K562 (cell line): ENCODE results near the gene ZDHHC14. TPM values are rescaled to one million over a fixed set of nuclear protein-coding genes. Genes with fewer than 3 reads are reported as not detected.

Experiments
- ATAC-seq: fragments of 200-7000 bp; cut with Tn5 transposase; 3 replicates; pipeline ENCODE4 v1.9.1; 2020; ENCODE audit warnings: moderate library complexity
- BruUV-seq: library from RNA; stranded (reverse); fragments of 400-500 nt; replicated peaks from 2 replicates; lab custom pipeline; 2021; lab: Mats Ljungman, UMichigan
- CTCF ChIA-PET: fragments of 300-600 bp; formaldehyde crosslinking; extraction: SDS; loops from one replicate; lab custom pipeline; 2021; ENCODE audit warnings: low intra/inter-chr PET ratio; lab: Yijun Ruan, JAX
- POLR2A ChIA-PET: fragments of 300-600, 350-650 bp; sonication (Branson Sonifier 250); formaldehyde crosslinking; extraction: SDS; loops from one replicate; lab custom pipeline; 2021; ENCODE audit warnings: antibody characterized with exemption, inconsistent platforms; lab: Yijun Ruan, JAX
- DNase-seq, 4 experiments: peaks; one replicate each; pipeline versions ENCODE4 v3.0.0 to v3.0.0-alpha.2; 2011 to 2018; ENCODE audit warnings: low spot score in 3 of 4, mixed read lengths in 3 of 4; ENCODE audit errors: extremely low read depth in 1 of 4
- FAIRE-seq: peaks from 2 replicates; lab custom pipeline; 2011; peaks lifted over from hg19 to GRCh38; lab: Jason Lieb, UNC
- H2AFZ ChIP-seq: 2 replicates; pipeline ENCODE4 v1.6.0; 2011; ENCODE audit warnings: low read depth, low read length, control low read depth, inconsistent platforms
- H3K27ac ChIP-seq: fragments of 200-600 bp; 3 replicates; pipeline ENCODE4 v1.8.0; 2011; ENCODE audit warnings: low read depth, mild to moderate bottlenecking, control low read depth, inconsistent platforms, low read length, moderate library complexity, mixed read lengths; ENCODE audit errors: extremely low read depth
- H3K27me3 ChIP-seq, 2 experiments: fragments of 300-600 bp in 1 of 2; 2 replicates in 1 of 2; 3 replicates in 1 of 2; pipeline versions ENCODE4 v1.6.0 to v1.8.0; 2011; ENCODE audit warnings: inconsistent platforms in 2 of 2, low read length in 2 of 2, mild to moderate bottlenecking in 1 of 2, mixed read lengths in 1 of 2, moderate library complexity in 1 of 2; ENCODE audit not compliant: control insufficient read depth in 2 of 2, insufficient read depth in 2 of 2
- H3K36me3 ChIP-seq: fragments of 300-600 bp; 3 replicates; pipeline ENCODE4 v1.8.0; 2011; ENCODE audit warnings: mild to moderate bottlenecking, low read length, inconsistent platforms; ENCODE audit not compliant: control insufficient read depth, insufficient read depth
- H3K4me1 ChIP-seq, 2 experiments: fragments of 200-600 bp in 1 of 2; replicated peaks in 1 of 2; 2 replicates in 1 of 2; 3 replicates in 1 of 2; pipeline versions ENCODE4 v1.5.1 to v1.8.0; 2011; ENCODE audit warnings: inconsistent platforms in 2 of 2, low read length in 2 of 2, mild to moderate bottlenecking in 1 of 2, mixed read lengths in 1 of 2, moderate library complexity in 1 of 2; ENCODE audit not compliant: control insufficient read depth in 2 of 2, insufficient read depth in 2 of 2
- H3K4me2 ChIP-seq: 2 replicates; pipeline ENCODE4 v1.6.1; 2011; ENCODE audit warnings: low read length, control low read depth, inconsistent platforms, mixed read lengths; ENCODE audit not compliant: insufficient read depth
- H3K4me3 ChIP-seq: fragments of 200-600 bp; sonication (generic), shearing (Covaris generic); 2 replicates; pipeline ENCODE4 v1.5.1; 2016; ENCODE audit warnings: control low read depth, inconsistent platforms
- H3K79me2 ChIP-seq: fragments of 200-600 bp; 3 replicates; pipeline ENCODE4 v1.8.0; 2011; ENCODE audit warnings: low read length, inconsistent platforms; ENCODE audit not compliant: control insufficient read depth, insufficient read depth
- H3K9ac ChIP-seq, 2 experiments: 2 replicates each; pipeline versions ENCODE4 v1.6.0 to v1.6.1; 2011; ENCODE audit warnings: low read depth in 2 of 2, low read length in 2 of 2, control low read depth in 1 of 2, inconsistent platforms in 1 of 2, mild to moderate bottlenecking in 1 of 2, mixed read lengths in 1 of 2; ENCODE audit not compliant: insufficient read depth in 1 of 2
- H3K9me1 ChIP-seq: one replicate; pipeline ENCODE4 v1.6.0; 2011; ENCODE audit warnings: inconsistent platforms, mild to moderate bottlenecking, low read length, moderate library complexity; ENCODE audit not compliant: control insufficient read depth, insufficient read depth
- H3K9me3 ChIP-seq: replicated peaks from 2 replicates; pipeline ENCODE4 v1.5.1; 2011; ENCODE audit warnings: low read depth, low read length, inconsistent platforms; ENCODE audit not compliant: control insufficient read depth, insufficient read depth
- H4K20me1 ChIP-seq: replicated peaks from 2 replicates; pipeline ENCODE4 v1.6.1; 2011; ENCODE audit warnings: low read length, inconsistent platforms, mixed read lengths; ENCODE audit not compliant: control insufficient read depth, insufficient read depth
- CBFB ChIP-seq: sonication (generic); formaldehyde crosslinking; IDR thresholded peaks from 2 replicates; pipeline ENCODE4 v1.4.0; 2020; ENCODE audit warnings: mild to moderate bottlenecking, missing genetic modification reagents
- GABPA ChIP-seq: fragments of 200-800 bp; sonication (Bioruptor generic); conservative IDR thresholded peaks from 2 replicates; pipeline ENCODE4 v1.6.1; 2016; ENCODE audit warnings: low read depth, missing genetic modification characterization, missing compliant biosample characterization
- KDM1A ChIP-seq, 2 experiments: fragments of 450-650 bp; IDR thresholded peaks; 2 replicates each; pipeline ENCODE4 v1.6.1; 2016; ENCODE audit warnings: mild to moderate bottlenecking in 2 of 2
- MEIS2 ChIP-seq: fragments of 450-650 bp; IDR thresholded peaks from 2 replicates; pipeline ENCODE4 v1.6.1; 2014; ENCODE audit warnings: mild to moderate bottlenecking; ENCODE audit not compliant: partially characterized antibody
- MLLT1 ChIP-seq, 2 experiments: fragments of 450-650 bp; IDR thresholded peaks; 2 replicates each; pipeline ENCODE4 v1.6.1; 2016
- POLR3A ChIP-seq: IDR thresholded peaks from 2 replicates; pipeline ENCODE4 v1.6.1; 2011; ENCODE audit warnings: borderline replicate concordance, mild to moderate bottlenecking, moderate library complexity; ENCODE audit not compliant: insufficient read length, insufficient read depth; ENCODE audit errors: extremely low read depth
- SIN3A ChIP-seq, 2 experiments: fragments of 150-350 bp in 1 of 2; IDR thresholded peaks; 2 replicates each; pipeline ENCODE4 v1.6.1; 2011 to 2016; ENCODE audit warnings: borderline replicate concordance in 2 of 2, low read depth in 2 of 2, low read length in 2 of 2, mild to moderate bottlenecking in 2 of 2, moderate library complexity in 2 of 2; ENCODE audit not compliant: control insufficient read depth in 1 of 2
- SMAD2 ChIP-seq: fragments of 150-350 bp; IDR thresholded peaks from 2 replicates; pipeline ENCODE4 v1.6.1; 2014; ENCODE audit warnings: low read depth, mild to moderate bottlenecking, low read length
- SRSF1 ChIP-seq: fragments of 200-400 bp; formaldehyde crosslinking; IDR thresholded peaks from 2 replicates; pipeline ENCODE4 v1.6.1; 2017; ENCODE audit warnings: mild to moderate bottlenecking, low read depth, low read length, moderate library complexity
- STAT5A ChIP-seq: IDR thresholded peaks from 2 replicates; pipeline ENCODE4 v1.6.1; 2012; ENCODE audit warnings: low read length, inconsistent platforms, borderline replicate concordance
- TCF3 ChIP-seq: sonication (generic); formaldehyde crosslinking; IDR thresholded peaks from 2 replicates; pipeline ENCODE4 v1.4.0; 2020; ENCODE audit warnings: mild to moderate bottlenecking, missing genetic modification reagents
- TEAD4 ChIP-seq, 2 experiments: sonication (generic) in 1 of 2; formaldehyde crosslinking in 1 of 2; IDR thresholded peaks; 2 replicates each; pipeline versions ENCODE4 v1.6.1 to v1.8.0; 2012 to 2022; ENCODE audit warnings: borderline replicate concordance in 1 of 2, inconsistent platforms in 1 of 2, low read length in 1 of 2, mild to moderate bottlenecking in 1 of 2, missing genetic modification reagents in 1 of 2
- ZBTB17 ChIP-seq: fragments of 450-650 bp; formaldehyde crosslinking; IDR thresholded peaks from 2 replicates; pipeline ENCODE4 v1.4.0; 2020; ENCODE audit warnings: mild to moderate bottlenecking
- ZNF121 ChIP-seq: sonication (generic); formaldehyde crosslinking; conservative IDR thresholded peaks from 2 replicates; pipeline ENCODE4 v1.8.0; 2022; ENCODE audit warnings: missing genetic modification reagents
- ZNF146 ChIP-seq: IDR thresholded peaks from one replicate; pipeline ENCODE4 v1.6.1; 2018; ENCODE audit warnings: missing compliant biosample characterization; ENCODE audit not compliant: unreplicated experiment
- WGBS: fragments of 100-300 bp; shearing (Covaris generic); methylation state at CpG from one replicate; pipeline ENCODE4 v1.1.6; 2016; ENCODE audit warnings: low coverage, mixed read lengths; ENCODE audit not compliant: insufficient coverage; ENCODE audit errors: missing lambda C conversion rate; 5-methylcytosine and 5-hydroxymethylcytosine counted together
- in situ Hi-C: fragments of 300-500 bp; cut with MboI; formaldehyde crosslinking; loops from 4 replicates; pipeline ENCODE4 v1.15.0; 2018; ENCODE audit warnings: inconsistent platforms, mixed read lengths
- intact Hi-C: fragments of 100-400 bp; cut with micrococcal nuclease; formaldehyde crosslinking; loops from 2 replicates; pipeline ENCODE4 v1.14.2; 2022
- polyA plus RNA-seq, 8 experiments: library from polyadenylated mRNA; depleted of rRNA in 4 of 8; stranded (reverse) in 5 of 8; unstranded in 3 of 8; fragments of >200 nt; fragmentation: Nextera tagmentation in 2 of 8; fragmentation: Illumina TruSeq in 1 of 8; extraction: Ambion mirVana in 2 of 8; extraction: Trizol in 1 of 8; gene quantifications; 2 replicates each; pipeline versions ENCODE4 v1.2.1 to v1.2.3, GENCODE V29; 2011 to 2014; ENCODE audit warnings: inconsistent platforms in 1 of 8, missing spikeins in 1 of 8
- total RNA-seq, 7 experiments: library from RNA; depleted of rRNA in 6 of 7; stranded (reverse); fragments of >200 nt in 6 of 7; fragmentation: Illumina TruSeq in 2 of 7; extraction: Trizol in 2 of 7; gene quantifications; 2 replicates each; pipeline versions ENCODE4 v1.2.1 to v1.2.3, GENCODE V29; 2011 to 2021; ENCODE audit warnings: low replicate concordance in 1 of 7
- TF ChIP-seq, protein P1 (sequence below): fragments of 450-650 bp; formaldehyde crosslinking; conservative IDR thresholded peaks from 2 replicates; pipeline ENCODE4 v1.4.0; 2022; ENCODE audit warnings: mild to moderate bottlenecking, missing genetic modification characterization
- TF ChIP-seq, protein P2 (sequence below): sonication (generic); formaldehyde crosslinking; IDR thresholded peaks from 2 replicates; pipeline ENCODE4 v1.9.0; 2022; ENCODE audit warnings: mild to moderate bottlenecking, missing genetic modification reagents
- TF ChIP-seq, protein P3 (sequence below), 2 experiments: fragments of 450-650 bp in 1 of 2; sonication (generic) in 1 of 2; formaldehyde crosslinking in 1 of 2; IDR thresholded peaks in 1 of 2; conservative IDR thresholded peaks in 1 of 2; 2 replicates each; pipeline versions ENCODE4 v1.6.1 to v1.8.1; 2016 to 2023; ENCODE audit warnings: mild to moderate bottlenecking in 2 of 2, moderate library complexity in 2 of 2, inconsistent platforms in 1 of 2, missing genetic modification reagents in 1 of 2

ZDHHC14 gene
- total and polyA plus RNA-seq, 9 of the 15 experiments (the other 6 are each of a cell fraction or from before 2014, with no cell fraction given): 0.92 to 23.1 (median 13.8) TPM

DNA sequence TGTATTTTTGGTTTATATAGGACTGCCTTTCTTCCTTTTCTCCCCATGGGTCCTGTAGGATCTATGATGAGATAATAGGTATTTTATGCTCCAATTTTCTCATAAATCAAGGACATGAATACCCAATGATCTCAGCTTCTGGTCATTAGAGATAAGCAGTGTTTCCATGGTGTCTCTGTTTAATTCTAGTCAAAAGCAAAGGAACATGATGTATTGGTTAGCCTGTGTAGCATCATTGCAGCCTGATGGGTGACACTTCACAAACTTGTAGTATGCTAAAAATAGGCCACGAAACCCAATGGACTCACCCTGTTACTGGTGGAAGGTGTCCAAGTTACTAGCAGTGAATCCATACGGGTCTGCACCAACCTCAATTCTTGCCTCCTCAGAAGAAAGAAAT is 325.9 kb downstream of the ZDHHC14 start:
- intact Hi-C loops (no loop called here), in situ Hi-C loops (no loop called here)
- Histone ChIP-seq H2AFZ (no peak overlapping the region), H3K27ac (no peak overlapping the region), H3K79me2 (no peaks in the 10 kb centered on the region), H3K9me1 (no peaks in the 10 kb centered on the region), H3K4me1 (peaks cover 0 to 4% of the 10 kb centered on the region in 2 experiments; a peak in 1 of 5 replicates), H3K9me3 (no peaks in the 10 kb centered on the region), H4K20me1 (no peaks in the 10 kb centered on the region), H3K4me3 (no peak overlapping the region), H3K27me3 (no peaks in the 10 kb centered on the region), H3K36me3 (no peaks in the 10 kb centered on the region), H3K4me2 (no peak overlapping the region), H3K9ac (no peak overlapping the region)
- DNase-seq (peak in 1 of 4 experiments; percentile 38), ATAC-seq (peak; percentile 66), FAIRE-seq (peak; percentile 66)
- WGBS: 7% methylated on average over 2 of the region's 2 CpGs
- BruUV-seq: no TSS peak
- POLR2A ChIA-PET: interaction anchor here (0.6 kb wide), 1 partner anchor 12 kb away, joined by 3 read pairs; no protein-coding TSS in a partner anchor
- CTCF ChIA-PET: no interaction called here
- TF ChIP-seq POLR3A (no peak), STAT5A (peak; percentile 31; the same call in 1 of the 2 replicates), MLLT1 (IDR thresholded peaks at IDR 0.05) (0 out of 4 replicates have a peak, but pooled peaks of 1 of the 2 experiments have one; percentile 54), CBFB (no peak), SRSF1 (no peak), GABPA (no peak), SMAD2 (no peak), ZNF146 (CRISPR knock-in tag) (no peak), SIN3A (IDR thresholded peaks at IDR 0.05; ENCODE audit: borderline replicate concordance in 2 of 2, control insufficient read depth in 1 of 2, low read depth in 2 of 2, low read length in 2 of 2) (no peak), ZBTB17 (no peak), MEIS2 (peak; percentile 97), ZNF121 (CRISPR knock-in tag) (no peak), TCF3 (CRISPR knock-in tag) (peak; percentile 69), TEAD4 (IDR thresholded peaks at IDR 0.05; ENCODE audit: low read length) (peak; percentile 68; the same call in 1 of the 2 replicates), TEAD4 (CRISPR knock-in tag; IDR thresholded peaks at IDR 0.05; ENCODE audit: borderline replicate concordance) (no peak), KDM1A (IDR thresholded peaks at IDR 0.05) (no peak)
- TF ChIP-seq, protein P1, sequence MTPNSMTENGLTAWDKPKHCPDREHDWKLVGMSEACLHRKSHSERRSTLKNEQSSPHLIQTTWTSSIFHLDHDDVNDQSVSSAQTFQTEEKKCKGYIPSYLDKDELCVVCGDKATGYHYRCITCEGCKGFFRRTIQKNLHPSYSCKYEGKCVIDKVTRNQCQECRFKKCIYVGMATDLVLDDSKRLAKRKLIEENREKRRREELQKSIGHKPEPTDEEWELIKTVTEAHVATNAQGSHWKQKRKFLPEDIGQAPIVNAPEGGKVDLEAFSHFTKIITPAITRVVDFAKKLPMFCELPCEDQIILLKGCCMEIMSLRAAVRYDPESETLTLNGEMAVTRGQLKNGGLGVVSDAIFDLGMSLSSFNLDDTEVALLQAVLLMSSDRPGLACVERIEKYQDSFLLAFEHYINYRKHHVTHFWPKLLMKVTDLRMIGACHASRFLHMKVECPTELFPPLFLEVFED (CRISPR knock-in tag): no peak
- TF ChIP-seq, protein P2, sequence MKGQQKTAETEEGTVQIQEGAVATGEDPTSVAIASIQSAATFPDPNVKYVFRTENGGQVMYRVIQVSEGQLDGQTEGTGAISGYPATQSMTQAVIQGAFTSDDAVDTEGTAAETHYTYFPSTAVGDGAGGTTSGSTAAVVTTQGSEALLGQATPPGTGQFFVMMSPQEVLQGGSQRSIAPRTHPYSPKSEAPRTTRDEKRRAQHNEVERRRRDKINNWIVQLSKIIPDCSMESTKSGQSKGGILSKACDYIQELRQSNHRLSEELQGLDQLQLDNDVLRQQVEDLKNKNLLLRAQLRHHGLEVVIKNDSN (CRISPR knock-in tag): no peak
- TF ChIP-seq, protein P3, sequence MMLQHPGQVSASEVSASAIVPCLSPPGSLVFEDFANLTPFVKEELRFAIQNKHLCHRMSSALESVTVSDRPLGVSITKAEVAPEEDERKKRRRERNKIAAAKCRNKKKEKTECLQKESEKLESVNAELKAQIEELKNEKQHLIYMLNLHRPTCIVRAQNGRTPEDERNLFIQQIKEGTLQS (IDR thresholded peaks at IDR 0.05): peak; percentile 34; the same call in 1 of the 2 replicates
- TF ChIP-seq, protein P3 (CRISPR knock-in tag; conservative IDR thresholded peaks at IDR 0.05): no peak
